GM23338 (cell line): Measurements from ENCODE around the gene CLDN9.

Experiments
- CREB1 ChIP-seq: fragments of 250-450 bp; sonication (Bioruptor Pico); IDR thresholded peaks from 2 replicates; pipeline ENCODE4 v1.5.0; 2020; ENCODE audit warnings: low read depth, mild to moderate bottlenecking, moderate library complexity
- EZH2phosphoT487 ChIP-seq: fragments of 200-600 bp; sonication (generic); IDR thresholded peaks from one replicate; pipeline ENCODE4 v1.8.1; 2018; ENCODE audit warnings: antibody characterized with exemption; ENCODE audit not compliant: unreplicated experiment
- JUNB ChIP-seq: IDR thresholded peaks from one replicate; pipeline ENCODE4 v1.6.1; 2016; ENCODE audit warnings: antibody characterized with exemption; ENCODE audit not compliant: unreplicated experiment
- POLR2AphosphoS5 ChIP-seq: IDR thresholded peaks from 2 replicates; pipeline ENCODE4 v1.6.1; 2016; ENCODE audit warnings: antibody characterized with exemption, low read depth
- TF ChIP-seq, protein P1 (sequence below), 2 experiments: fragments of 200-600 bp in 1 of 2; sonication (generic) in 1 of 2; conservative IDR thresholded peaks; 2 replicates each; pipeline versions ENCODE4 v1.5.1 to v1.6.1; 2016 to 2017; ENCODE audit warnings: antibody characterized with exemption in 2 of 2, low read depth in 2 of 2, mild to moderate bottlenecking in 2 of 2, moderate library complexity in 1 of 2
- TF ChIP-seq, protein P2 (sequence below): IDR thresholded peaks from 2 replicates; pipeline ENCODE4 v1.6.1; 2016; ENCODE audit warnings: antibody characterized with exemption

- TF ChIP-seq, protein P1, sequence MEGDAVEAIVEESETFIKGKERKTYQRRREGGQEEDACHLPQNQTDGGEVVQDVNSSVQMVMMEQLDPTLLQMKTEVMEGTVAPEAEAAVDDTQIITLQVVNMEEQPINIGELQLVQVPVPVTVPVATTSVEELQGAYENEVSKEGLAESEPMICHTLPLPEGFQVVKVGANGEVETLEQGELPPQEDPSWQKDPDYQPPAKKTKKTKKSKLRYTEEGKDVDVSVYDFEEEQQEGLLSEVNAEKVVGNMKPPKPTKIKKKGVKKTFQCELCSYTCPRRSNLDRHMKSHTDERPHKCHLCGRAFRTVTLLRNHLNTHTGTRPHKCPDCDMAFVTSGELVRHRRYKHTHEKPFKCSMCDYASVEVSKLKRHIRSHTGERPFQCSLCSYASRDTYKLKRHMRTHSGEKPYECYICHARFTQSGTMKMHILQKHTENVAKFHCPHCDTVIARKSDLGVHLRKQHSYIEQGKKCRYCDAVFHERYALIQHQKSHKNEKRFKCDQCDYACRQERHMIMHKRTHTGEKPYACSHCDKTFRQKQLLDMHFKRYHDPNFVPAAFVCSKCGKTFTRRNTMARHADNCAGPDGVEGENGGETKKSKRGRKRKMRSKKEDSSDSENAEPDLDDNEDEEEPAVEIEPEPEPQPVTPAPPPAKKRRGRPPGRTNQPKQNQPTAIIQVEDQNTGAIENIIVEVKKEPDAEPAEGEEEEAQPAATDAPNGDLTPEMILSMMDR (conservative IDR thresholded peaks at IDR 0.05; ENCODE audit: low read depth in 2 of 2): no peak
- TF ChIP-seq EZH2phosphoT487 (no peak), POLR2AphosphoS5 (no peak; the same call in 1 of the 2 replicates), JUNB (no peak), CREB1 (peak; percentile 81)
- TF ChIP-seq, protein P2, sequence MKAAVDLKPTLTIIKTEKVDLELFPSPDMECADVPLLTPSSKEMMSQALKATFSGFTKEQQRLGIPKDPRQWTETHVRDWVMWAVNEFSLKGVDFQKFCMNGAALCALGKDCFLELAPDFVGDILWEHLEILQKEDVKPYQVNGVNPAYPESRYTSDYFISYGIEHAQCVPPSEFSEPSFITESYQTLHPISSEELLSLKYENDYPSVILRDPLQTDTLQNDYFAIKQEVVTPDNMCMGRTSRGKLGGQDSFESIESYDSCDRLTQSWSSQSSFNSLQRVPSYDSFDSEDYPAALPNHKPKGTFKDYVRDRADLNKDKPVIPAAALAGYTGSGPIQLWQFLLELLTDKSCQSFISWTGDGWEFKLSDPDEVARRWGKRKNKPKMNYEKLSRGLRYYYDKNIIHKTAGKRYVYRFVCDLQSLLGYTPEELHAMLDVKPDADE: peak; percentile 47; the same call in 1 of the 2 replicates
Measured at GRCh38 chr16:2968738-2969544, 43.8 kb upstream of the CLDN9 start, which contains the start of gene PAQR4.
